GM21447 (cell line): ENCODE measurements around the gene STX4.

Experiments used
- ATAC-seq: cut with Tn5 transposase; IDR thresholded peaks from one replicate; pipeline ENCODE4 v1.9.1; 2021; ENCODE audit not compliant: unreplicated experiment

The STX4 gene, protein sequence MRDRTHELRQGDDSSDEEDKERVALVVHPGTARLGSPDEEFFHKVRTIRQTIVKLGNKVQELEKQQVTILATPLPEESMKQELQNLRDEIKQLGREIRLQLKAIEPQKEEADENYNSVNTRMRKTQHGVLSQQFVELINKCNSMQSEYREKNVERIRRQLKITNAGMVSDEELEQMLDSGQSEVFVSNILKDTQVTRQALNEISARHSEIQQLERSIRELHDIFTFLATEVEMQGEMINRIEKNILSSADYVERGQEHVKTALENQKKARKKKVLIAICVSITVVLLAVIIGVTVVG

DNA sequence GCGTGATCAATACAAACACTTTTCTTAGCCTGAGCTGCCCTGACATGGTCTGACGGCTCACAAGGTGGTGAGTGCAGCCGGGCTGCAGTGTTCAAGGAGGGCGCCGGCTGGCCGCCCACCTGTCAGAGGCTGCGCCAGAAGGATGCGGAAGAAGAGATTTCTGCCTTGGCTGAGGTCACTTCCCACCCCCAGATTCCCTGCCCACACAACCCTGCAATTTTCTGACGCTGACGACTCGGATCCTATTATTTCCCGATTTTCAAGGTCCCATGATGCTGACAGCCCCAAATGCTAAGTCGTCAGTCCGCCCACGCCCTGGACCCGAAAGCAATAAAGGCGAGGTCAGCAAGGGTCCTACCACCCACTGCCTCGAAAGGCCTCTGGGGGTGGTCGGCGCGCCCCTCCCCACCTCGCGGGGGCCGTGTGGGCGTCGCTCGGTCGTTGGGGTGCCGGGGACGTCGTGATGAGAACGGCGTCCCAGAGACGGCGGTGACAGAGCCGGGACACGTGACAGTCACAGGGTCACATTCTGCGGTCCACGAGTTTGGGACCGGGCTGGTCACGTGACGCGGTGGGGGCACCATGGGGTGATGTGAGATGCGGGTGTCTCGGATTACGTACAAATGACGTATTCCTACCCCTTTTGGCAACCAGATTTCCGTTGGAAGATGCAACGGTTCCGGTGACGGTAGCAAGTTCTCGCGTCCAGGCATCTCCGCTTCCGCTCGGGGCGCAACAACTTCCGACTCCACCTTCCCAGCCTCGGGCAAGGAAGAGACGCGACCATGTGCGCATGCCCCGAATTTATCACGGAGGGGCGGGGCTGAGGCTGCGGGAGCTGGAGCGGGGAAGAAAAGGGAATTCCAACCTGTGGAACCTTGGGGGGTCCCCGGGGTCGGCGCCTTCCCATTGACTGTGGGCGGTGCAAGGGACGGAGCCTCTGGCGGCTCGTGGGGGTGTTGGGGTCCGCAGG, at the start of gene STX4:
STX4 (plus strand) TSS at position 823 of the 973 bp plus-strand sequence. CDS start 248 bp downstream, outside the sequence.
- peak; percentile 73 for ATAC-seq

DNA sequence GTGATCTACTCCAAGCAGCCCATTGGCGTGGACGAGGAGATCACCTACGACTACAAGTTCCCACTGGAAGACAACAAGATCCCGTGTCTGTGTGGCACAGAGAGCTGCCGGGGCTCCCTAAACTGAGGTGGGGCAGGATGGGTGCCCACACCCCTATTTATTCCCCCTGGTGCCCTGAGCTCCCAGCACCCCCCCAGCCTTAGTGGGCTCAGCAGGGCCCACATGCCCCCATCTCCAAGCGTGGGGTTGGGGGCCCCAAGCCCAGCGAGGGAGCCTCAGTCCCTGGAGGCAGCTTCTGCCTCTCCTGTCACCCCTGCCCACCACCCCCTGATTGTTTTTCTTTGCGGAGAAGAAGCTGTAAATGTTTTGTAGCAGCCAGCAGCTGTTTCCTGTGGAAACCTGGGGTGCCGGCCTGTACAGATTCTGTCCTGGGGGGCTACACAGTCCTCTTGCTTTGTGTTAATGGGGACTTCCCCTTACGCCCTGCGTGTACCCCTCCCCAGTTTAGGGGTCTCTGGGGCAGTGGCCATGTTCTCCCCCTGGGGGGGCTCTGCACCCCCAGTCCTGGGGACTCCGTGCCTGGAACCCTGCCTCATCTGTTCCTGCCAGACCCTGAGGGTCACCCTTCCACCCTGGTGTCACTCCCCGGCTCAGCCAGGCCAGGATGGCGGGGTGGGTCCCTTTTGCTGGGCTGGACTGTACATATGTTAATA, 49.3 kb upstream of the STX4 start:
- no peak for ATAC-seq

DNA sequence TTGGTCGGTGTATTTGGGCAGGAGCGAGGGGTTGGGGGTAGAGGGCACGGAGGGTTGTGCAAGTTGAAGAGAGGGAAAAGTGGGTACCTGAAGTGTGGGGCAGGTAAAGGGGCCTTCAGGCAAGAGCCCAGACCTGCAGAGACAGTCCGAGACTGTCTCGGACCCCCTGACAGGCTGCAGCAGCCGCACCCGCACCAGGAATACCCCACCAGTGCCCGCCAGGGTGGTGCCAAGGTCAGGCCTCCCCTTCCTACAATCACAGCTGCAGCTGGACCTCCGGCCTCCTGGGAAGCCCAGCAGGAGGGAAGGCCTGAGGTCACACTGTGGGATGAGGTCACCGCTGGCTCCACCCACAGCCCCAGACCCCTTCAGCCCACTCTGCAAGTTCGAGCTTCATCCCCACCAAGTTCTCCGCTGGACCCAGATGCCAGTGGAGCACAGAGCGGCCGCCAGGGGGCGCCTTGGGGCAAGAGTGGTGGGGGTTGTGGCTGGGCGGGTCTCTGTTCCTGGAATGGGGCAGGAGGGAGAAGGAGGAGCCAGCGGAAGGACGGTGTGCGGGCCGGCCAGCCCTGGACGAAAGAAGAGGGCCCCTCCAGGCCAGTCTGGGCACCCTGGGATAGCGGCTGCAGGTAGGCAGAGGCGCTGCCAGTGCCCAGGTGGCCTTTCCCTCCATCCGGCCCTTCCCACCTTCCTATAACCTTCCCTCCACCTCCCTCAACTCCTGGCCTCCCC, 48.5 kb upstream of the STX4 start, which contains the start of gene HSD3B7:
HSD3B7 (plus strand) TSS at position 539 of the 732 bp plus-strand sequence. CDS start 452 bp downstream, outside the sequence.
- ATAC-seq: peak; percentile 51

DNA sequence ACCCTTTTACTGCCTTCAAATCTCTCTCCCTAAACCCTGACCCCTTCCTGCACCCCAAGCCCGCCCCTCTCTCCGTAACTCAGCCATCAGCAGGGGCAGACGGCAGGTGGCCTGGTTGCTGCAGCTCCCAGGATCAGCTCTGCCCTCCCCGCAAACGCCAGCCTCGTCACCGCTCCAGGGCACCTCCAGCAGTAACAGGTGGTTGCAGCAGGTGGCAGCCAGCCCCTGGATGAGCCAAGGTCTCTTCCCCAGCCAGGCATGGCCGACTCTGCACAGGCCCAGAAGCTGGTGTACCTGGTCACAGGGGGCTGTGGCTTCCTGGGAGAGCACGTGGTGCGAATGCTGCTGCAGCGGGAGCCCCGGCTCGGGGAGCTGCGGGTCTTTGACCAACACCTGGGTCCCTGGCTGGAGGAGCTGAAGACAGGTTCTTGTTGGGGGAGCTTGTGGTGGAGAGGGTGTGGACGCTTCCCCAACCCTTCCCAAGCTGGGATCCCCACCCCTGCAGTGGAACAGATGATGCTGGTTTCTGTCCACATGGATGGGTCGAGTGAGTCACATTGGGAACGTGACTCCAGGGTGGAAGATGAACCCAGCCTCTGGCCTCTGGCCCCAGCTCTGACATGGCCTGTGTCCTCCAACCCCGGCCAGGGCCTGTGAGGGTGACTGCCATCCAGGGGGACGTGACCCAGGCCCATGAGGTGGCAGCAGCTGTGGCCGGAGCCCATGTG, 47.8 kb upstream of the STX4 start:
- no peak for ATAC-seq

DNA sequence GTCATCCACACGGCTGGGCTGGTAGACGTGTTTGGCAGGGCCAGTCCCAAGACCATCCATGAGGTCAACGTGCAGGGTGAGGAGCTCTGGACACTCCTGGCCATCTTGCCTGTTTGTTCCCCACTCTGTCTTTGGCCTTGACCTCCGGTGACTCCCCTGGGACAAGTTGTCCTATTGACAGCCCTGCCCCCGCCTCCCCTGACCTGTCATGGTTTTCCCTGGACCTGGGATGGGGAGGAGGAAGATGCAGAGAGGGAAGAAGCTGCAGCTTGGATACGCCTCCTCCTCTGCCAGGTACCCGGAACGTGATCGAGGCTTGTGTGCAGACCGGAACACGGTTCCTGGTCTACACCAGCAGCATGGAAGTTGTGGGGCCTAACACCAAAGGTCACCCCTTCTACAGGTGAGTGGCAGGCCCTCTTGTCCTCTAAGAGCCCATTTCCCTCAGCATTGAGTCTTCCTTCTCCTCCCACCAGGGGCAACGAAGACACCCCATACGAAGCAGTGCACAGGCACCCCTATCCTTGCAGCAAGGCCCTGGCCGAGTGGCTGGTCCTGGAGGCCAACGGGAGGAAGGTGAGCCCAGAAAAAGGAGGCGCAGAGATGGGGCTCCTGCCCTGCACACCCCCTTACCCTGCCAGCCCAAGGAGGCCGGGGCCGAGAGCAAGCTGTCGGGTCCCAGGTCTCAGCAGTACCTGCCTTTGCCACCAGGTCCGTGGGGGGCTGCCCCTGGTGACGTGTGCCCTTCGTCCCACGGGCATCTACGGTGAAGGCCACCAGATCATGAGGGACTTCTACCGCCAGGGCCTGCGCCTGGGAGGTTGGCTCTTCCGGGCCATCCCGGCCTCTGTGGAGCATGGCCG, 47.0 kb upstream of the STX4 start:
- no peak for ATAC-seq

DNA sequence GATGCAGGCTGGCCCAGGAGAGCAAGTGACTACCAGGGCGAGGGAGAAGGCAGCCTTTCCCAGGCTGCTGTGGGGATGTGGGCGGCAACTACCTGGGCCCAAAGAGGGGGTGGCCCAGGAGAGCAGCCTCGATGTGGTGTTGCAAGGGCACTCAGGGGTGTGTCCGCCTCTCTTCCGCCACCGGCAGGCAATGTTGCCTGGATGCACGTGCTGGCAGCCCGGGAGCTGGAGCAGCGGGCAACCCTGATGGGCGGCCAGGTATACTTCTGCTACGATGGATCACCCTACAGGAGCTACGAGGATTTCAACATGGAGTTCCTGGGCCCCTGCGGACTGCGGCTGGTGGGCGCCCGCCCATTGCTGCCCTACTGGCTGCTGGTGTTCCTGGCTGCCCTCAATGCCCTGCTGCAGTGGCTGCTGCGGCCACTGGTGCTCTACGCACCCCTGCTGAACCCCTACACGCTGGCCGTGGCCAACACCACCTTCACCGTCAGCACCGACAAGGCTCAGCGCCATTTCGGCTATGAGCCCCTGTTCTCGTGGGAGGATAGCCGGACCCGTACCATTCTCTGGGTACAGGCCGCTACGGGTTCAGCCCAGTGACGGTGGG, 45.7 kb upstream of the STX4 start:
- ATAC-seq: no peak

DNA sequence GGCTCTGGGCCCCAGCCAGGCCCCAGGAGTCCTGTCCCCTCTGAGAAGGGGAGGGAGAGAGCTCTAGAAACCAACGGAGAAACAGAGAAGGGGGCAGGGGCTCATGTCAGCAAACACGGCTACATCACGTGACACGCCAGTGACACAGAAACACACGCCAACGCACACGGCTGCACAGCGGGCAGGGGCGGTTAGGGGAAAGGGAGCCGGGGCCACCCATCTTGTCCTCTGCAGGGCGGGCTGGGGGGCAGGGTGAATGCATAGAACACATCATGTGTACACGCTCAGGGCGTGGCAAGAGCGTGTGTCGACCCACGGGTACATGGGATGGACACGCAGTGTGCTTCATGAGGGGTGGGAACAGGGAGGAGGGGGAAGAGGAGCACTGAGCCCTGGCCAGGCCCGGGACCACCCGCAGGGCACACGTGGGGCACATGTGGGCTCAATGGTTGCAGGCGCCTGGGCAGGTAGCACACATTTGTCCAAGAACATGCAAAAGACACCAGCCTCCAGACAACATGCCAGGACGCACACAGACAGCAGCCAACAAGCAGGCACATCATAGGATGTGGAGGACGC, 43.8 kb upstream of the STX4 start:
- ATAC-seq: no peak

DNA sequence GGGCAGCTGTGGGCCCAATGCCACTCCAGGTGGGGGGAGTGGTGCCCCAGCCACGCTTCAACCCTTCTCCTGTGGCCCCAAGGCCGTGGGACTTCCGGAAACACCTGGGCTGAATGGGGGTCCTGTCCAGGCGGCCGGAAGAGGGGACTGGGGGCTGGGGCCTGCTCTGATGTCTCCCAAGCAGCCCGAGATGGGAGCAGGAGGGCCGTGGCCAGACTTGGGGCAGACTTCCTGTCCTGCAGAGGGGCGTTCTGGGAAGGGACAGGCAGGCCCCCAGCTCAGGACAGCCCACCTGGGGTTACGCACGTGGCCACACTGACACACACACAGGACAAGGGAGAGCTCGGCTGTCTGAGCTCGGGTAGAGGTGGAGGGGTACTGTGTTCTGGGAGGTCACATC, 43.3 kb upstream of the STX4 start:
- no peak for ATAC-seq

DNA sequence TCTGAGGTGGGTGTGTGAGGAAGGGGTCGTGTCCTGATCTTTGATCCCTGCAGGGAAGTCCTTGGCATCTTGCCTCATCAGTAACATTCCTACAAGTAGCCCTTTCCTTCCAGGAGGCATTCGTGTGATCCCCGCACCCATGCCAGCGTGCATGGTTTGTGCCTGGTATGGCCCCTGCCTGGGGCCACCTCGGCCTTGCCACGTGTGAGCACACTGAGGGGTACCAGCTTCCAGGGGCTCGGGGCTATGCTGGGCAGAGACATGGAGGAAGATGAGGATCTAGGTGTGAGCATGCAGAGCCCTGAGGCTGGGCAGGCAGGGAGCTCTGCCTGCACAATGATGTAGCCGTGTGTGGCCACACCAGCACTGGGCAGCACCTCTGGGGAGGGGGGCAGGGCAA, 42.3 kb upstream of the STX4 start:
- no peak for ATAC-seq

DNA sequence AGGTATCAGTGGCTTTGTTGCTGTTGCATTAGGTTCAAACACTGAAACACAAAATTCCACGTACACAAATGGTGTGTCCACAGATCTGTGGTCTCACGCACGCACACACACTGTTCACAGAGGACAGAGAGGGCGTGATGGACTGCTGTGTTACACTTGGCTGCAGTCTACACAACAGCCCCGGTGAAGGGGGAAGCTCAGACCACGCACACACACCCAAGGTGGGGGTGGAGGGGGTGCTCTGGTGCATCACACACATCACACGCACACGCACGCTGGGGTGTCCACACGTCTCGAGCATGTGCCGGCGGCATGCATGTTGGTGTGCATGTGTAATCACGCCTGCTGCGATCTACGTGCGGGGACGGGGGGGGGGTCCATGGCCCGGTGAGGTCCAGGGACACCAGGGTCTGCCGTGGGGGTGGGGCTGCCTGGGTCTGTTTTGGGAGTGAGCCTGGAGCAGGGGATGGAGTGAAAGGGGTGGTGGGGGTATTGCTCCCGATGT, 41.0 kb upstream of the STX4 start:
- ATAC-seq: no peak

DNA sequence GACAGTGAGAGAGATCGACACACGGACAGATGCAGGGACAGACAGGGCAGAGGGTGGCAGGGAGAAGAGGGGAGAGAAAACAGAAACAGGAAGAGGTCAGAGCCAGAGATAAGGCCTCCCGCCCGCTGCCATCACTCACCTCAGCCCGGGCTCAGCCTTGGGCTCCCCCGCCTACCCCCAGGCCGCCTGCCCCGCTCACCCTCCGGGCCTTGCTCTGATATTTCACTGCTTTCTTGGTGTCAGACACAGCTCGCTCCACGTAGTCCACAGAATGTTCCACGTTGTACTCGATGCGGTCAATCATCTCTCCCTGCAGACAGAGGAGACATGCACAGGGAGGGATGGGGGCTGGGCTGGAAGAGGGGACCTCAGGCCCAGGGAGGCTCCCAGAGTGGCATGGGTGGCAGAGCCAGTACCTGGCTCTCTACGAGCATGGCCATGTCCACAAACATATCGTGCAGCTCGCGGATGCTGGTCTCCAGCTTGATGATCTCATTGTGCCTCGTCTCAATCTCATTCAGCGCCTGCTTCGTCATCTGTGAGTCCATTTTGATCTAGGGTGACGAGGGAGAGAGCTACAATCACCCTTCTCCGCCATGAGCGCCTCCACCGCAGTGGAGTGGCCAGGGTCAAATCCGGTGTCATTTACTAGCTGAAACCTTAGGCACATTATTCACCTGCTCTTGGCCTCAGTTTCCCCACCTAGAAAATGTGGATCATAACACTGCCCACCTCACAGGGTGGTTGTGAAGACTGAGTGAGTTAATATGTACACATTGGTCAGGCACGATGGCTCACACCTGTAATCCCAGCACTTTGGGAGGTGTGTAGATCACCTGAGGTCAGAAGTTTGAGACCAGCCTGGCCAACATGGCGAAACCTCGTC, 40.2 kb upstream of the STX4 start:
- ATAC-seq: no peak

DNA sequence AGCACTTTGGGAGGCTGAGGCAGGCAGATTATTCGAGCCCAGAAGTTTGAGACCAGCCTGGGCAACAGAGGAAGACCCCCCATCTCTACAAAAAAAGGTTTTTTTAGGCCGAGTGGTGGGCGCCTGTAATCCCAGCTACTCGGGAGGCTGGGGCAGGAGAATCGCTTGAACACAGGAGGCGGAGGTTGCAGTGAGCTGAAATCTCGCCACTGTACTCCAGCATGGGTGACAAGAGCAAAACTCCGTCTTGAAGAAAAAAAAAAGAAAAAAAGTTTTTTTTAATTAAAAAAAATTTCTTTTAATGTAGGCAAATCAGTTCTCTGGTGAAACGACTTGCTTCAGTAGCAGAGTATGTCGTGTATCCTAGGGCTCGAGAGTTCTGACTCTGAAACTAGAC, 37.4 kb upstream of the STX4 start:
- no peak for ATAC-seq

DNA sequence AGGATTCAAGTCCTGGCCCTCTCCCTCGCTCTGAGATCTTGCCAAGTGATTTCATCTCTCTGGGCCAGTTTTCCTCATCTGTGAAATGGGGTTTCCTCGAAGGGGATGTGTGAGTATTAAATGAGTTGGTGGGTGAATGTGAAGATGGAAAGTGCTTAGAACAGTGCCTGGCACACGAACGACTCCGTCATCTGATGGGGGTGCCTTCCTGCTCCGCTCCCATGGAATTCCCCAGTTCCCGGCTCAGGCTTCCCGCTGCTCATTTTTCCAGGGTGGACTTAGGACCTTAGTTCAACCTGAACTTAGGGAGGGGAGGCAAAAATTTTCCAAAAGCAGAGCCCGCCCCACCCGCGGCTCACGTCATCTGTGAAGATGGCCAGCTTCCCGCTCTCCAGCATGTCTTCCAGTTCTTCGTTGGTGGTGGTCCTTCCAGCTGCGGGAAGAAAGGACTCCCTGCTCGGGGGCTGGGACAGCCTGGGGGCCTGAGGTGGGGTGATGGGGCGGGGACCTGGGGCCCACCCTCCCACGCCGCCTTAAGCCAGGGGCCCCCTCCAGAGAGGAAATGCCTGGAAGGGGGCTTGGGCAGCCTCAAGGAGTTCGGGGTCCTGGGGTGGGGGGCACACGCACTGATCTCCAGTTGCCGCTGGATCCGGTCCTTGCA, 36.9 kb upstream of the STX4 start:
- ATAC-seq: no peak

DNA sequence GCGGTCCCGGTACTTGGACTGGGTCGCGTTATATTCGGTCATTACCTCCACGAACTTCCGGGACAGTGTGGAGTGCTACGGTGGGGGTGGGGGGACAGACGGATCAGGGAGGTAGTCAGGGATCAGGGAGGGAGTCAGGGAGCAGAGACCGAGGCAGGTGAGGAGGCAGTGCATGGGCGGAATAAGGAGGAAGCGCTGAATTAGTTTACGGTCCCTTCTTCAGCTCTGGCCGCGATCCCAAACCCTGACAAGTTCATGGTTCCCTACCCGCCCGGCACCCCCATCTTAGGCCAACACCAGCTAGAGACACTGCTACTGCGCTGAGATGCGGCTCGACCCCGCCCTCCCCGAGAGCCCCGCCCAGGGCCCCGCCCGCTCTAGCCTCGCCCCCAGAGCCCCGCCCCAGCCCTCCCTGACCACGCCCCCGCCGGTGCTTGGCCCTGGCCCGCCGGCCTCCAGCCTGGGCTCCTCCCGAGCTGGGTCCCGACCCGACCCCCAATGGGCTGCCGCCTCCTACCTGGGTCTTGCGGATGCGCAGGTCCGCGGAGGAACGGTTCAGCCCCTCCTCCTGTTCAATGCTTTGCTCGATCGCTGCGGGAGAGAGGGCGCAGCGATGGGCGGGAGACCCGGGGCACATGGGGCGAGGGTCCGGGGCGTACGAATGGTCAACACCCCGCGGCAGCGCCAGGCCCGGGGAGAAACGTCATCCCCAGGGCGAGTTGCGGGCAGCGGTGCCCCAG, 36.2 kb upstream of the STX4 start:
- ATAC-seq: peak; percentile 69

DNA sequence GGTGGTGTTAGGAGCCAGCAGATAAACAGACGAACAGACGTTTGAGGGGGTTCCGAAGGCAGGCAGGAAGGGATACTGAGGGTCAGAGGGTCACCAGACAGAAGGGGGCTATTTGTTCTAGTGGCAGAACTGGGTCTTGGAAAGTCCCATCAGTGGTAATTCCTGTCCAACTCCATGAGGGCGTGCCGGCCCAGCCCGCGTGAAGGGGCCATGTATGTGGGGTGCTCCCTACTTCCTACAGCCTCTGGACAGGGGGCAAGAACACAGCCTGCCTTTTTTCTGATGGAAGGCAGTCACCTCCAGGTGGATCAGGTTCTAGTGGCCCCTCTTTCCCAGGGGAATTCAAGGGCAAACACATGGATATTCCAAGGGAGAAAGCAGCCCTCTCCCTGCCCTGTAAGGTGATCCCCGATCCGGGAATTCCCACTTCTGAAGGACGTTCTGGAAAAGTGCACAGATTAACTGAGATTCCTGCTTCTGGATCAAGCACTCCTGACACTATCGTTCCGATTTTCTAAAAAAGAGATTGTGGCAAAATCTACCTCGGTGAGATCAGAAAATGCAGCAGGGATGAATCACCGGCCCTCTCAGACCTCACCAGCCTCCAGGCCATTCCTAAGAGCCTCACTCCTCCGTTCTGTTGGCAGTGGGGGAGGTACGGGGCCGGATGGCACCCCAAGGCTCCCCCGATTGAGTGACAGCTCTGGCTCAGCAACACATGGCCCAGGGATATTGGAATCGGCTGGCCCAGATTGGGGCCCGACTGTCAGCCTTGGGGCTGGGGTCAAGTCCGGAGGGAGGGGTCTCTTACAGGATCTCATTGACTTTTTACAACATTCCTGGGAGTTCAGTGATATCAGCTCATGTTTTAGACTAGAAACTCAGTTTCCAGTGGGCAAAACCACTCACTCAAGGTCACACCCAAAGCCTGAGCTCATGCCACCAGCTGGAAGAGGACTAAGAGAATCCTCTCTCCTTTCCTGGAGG, 35.3 kb upstream of the STX4 start:
- no peak for ATAC-seq
